Sigmoid colon (tissue), 7 donors: Measurements from ENCODE around the gene SMKR1. TPM values are rescaled to one million over a fixed set of nuclear protein-coding genes. Genes with fewer than 3 reads are reported as not detected.
"Not testable (repeated sequence)": the region's sequence is repeated elsewhere in the genome, so short reads cannot be mapped to it uniquely, and the experiment has no call there.

ENCODE experiments used
- DNase-seq: peaks from one replicate; pipeline ENCODE4 v3.0.0-alpha.2; 2019
- H3K27ac ChIP-seq, 4 donors: fragments of 200-600 bp; sonication (generic); one replicate each; pipeline ENCODE4 v1.5.1; 2016 to 2019; ENCODE audit warnings: mild to moderate bottlenecking in 1 of 4
- H3K27me3 ChIP-seq, 3 donors: fragments of 200-600 bp; sonication (generic); one replicate each; pipeline ENCODE4 v1.5.1; 2019; ENCODE audit warnings: mild to moderate bottlenecking in 1 of 3
- H3K36me3 ChIP-seq, 4 donors: fragments of 200-600 bp; sonication (generic); one replicate each; pipeline ENCODE4 v1.5.1; 2016 to 2019
- H3K4me1 ChIP-seq, 4 donors: fragments of 200-600 bp; sonication (generic); one replicate each; pipeline ENCODE4 v1.5.1; 2017 to 2019
- H3K4me3 ChIP-seq, 4 donors: fragments of 200-600 bp; sonication (generic); one replicate each; pipeline ENCODE4 v1.5.1; 2017 to 2019; ENCODE audit warnings: mild to moderate bottlenecking in 2 of 4, moderate library complexity in 1 of 4
- H3K9me3 ChIP-seq, 4 donors: fragments of 200-600 bp in 3 of 4; sonication (generic) in 3 of 4; one replicate each; pipeline versions ENCODE4 v1.5.1 to v1.6.1; 2013 to 2019
- EP300 ChIP-seq, 4 donors: sonication (generic); formaldehyde crosslinking; IDR thresholded peaks; one replicate each; pipeline ENCODE4 v1.6.1; 2017; ENCODE audit warnings: antibody characterized with exemption in 4 of 4
- POLR2A ChIP-seq, 2 donors: fragments of 450-650 bp; IDR thresholded peaks; one replicate each; pipeline ENCODE4 v1.6.1; 2016; ENCODE audit warnings: antibody characterized with exemption in 2 of 2, mild to moderate bottlenecking in 2 of 2, moderate library complexity in 2 of 2
- POLR2AphosphoS5 ChIP-seq, 4 donors: sonication (generic); formaldehyde crosslinking; IDR thresholded peaks; one replicate each; pipeline ENCODE4 v1.6.1; 2017; ENCODE audit warnings: antibody characterized with exemption in 4 of 4
- WGBS, 2 donors: extraction: QIAGEN DNeasy Blood & Tissue Kit; methylation state at CpG; one replicate each; pipeline ENCODE4 v1.1.7; 2013; 5-methylcytosine and 5-hydroxymethylcytosine counted together
- intact Hi-C: fragments of 100-400 bp; cut with DNase I; formaldehyde crosslinking; loops from one replicate; pipeline ENCODE4 v1.15.1; 2023
- polyA plus RNA-seq, 3 donors: library from polyadenylated mRNA; stranded (reverse); fragments of 200-250 nt; gene quantifications; one replicate each; pipeline ENCODE4 v1.2.3, GENCODE V29; 2013
- total RNA-seq, 4 donors: library from RNA; depleted of rRNA; stranded (reverse); fragments of >200 nt; gene quantifications; one replicate each; pipeline ENCODE4 v1.1.0, GENCODE V29; 2016
- TF ChIP-seq, protein P1 (sequence below), 4 experiments: fragments of 450-650 bp in 3 of 4; fragments of 200-600 bp in 1 of 4; IDR thresholded peaks; one replicate each; pipeline ENCODE4 v1.5.1; 2016 to 2019; ENCODE audit warnings: antibody characterized with exemption in 4 of 4, mild to moderate bottlenecking in 3 of 4, moderate library complexity in 2 of 4
- donor health status: healthy with polysubstance abuse.
- donor health status: Bipolar disorder and iron deficiency.
- donor health status: healthy.

The SMKR1 gene
- total and polyA plus RNA-seq, 7 donors: 0.45 TPM; not detected in 6

DNA sequence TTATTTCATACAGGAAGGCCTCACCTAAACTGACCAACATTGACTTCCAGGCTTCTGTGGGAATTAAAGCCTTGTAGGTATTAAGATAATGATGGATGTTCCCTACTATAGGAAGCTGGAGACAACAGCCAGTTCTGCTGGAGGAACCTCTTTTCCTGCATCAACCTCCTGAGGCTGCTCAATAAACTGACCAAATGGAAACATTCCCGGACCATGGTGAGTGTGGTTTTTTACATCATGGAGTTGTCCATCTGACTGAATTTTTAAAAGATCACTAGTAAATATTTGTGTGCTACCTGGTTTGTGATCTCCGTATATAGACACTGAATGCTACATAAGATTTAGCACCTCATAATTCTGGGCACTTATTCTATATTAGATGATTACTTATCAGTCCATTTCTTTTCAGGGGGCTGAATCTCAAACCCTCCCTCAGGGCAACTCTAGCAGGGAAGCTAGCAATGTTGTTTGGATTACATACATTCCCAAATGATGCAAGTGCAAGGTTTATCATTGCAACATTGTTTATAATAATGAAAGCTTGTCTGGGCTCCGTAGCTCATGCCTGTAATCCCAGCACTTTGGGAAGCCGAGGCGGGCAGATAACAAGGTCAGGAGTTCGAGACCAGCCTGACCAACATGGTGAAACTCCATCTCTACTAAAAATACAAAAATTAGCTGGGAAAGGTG is 21.5 kb upstream of the SMKR1 start:
- Histone ChIP-seq H3K27me3 (no peaks in the 10 kb centered on the region), H3K4me3 (no peak overlapping the region), H3K36me3 (no peaks in the 10 kb centered on the region), H3K4me1 (no peaks in the 10 kb centered on the region), H3K9me3 (no peaks in the 10 kb centered on the region), H3K27ac (no peak overlapping the region)
- 93% methylated on average over 6 of the region's 6 CpGs for WGBS, 2 donors
- TF ChIP-seq POLR2A (IDR thresholded peaks at IDR 0.05): no peak
- TF ChIP-seq, protein P1, sequence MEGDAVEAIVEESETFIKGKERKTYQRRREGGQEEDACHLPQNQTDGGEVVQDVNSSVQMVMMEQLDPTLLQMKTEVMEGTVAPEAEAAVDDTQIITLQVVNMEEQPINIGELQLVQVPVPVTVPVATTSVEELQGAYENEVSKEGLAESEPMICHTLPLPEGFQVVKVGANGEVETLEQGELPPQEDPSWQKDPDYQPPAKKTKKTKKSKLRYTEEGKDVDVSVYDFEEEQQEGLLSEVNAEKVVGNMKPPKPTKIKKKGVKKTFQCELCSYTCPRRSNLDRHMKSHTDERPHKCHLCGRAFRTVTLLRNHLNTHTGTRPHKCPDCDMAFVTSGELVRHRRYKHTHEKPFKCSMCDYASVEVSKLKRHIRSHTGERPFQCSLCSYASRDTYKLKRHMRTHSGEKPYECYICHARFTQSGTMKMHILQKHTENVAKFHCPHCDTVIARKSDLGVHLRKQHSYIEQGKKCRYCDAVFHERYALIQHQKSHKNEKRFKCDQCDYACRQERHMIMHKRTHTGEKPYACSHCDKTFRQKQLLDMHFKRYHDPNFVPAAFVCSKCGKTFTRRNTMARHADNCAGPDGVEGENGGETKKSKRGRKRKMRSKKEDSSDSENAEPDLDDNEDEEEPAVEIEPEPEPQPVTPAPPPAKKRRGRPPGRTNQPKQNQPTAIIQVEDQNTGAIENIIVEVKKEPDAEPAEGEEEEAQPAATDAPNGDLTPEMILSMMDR (IDR thresholded peaks at IDR 0.05): no peak
- DNase-seq: no peak
- intact Hi-C loops: no loop called here

DNA sequence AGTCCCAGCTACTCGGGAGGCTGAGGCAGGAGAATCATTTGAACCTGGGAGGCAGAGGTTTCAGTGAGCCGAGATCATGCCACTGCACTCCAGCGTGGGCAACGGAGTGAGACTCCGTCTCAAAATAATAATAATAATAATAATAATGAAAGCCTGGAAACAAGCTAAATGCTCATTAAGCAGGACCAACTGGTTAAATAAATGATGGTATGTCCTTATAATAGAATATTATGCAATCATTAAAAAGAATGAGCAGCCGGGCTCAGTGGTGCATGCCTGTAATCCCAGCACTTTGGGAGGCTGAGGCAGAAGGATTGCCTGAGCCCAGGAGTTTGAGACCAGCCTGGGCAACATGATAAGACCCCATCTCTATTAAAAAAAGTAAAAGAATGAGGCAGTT is 21.0 kb upstream of the SMKR1 start:
- DNase-seq, H3K4me3 ChIP-seq, H3K9me3 ChIP-seq, intact Hi-C loops, H3K4me1 ChIP-seq, H3K36me3 ChIP-seq, H3K27ac ChIP-seq, H3K27me3 ChIP-seq: not testable (repeated sequence)
- 97 to 99% methylated on average over 6 of the region's 6 CpGs for WGBS, 2 donors

DNA sequence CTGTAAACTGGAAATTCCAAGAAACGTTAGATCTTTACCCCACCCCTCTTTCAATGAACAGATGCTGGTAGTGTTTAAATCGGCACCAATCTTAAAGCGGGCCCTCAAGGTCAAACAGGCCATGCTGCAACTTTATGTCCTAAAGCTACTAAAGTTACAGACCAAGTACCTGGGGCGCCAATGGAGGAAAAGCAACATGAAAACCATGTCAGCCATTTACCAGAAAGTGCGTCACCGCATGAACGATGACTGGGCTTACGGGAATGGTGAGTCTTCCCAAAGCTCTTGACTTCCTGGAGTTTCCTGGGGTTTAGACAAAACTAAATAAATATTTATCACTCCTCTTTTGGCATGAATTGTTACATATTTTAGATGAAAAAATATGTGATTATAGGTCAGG is 19.6 kb upstream of the SMKR1 start:
- Histone ChIP-seq H3K27me3 (no peaks in the 10 kb centered on the region), H3K27ac (no peak overlapping the region), H3K4me1 (no peaks in the 10 kb centered on the region), H3K36me3 (no peaks in the 10 kb centered on the region), H3K4me3 (no peak overlapping the region), H3K9me3 (no peaks in the 10 kb centered on the region)
- 94 to 95% methylated on average over 8 of the region's 8 CpGs for WGBS, 2 donors
- intact Hi-C loops: no loop called here
- DNase-seq: no peak
- TF ChIP-seq, protein P1 (IDR thresholded peaks at IDR 0.05): no peak
- TF ChIP-seq POLR2A (IDR thresholded peaks at IDR 0.05) (no peak), EP300 (IDR thresholded peaks at IDR 0.05) (no peak), POLR2AphosphoS5 (IDR thresholded peaks at IDR 0.05) (no peak)

DNA sequence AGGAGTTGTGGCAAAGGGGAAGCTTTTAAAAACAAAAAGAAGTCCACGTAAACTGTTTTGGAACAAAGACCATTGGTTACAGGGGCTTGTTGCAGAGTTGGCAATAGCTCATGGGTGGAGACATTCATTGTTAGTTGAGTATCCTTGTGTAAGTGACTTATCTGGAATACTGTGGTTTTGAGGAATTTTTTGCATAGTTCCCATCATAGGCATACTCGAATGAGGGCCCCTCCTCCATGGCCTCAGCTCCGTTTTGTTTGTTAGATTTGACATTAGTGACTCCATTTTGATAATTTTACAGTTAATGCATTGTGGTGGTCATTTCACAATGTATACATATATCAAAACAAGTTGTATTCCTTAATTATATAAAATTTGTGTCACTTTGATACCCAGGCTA is 12.8 kb upstream of the SMKR1 start:
- no peaks in the 10 kb centered on the region for H3K4me1 ChIP-seq
- H3K27ac ChIP-seq: no peak overlapping the region
- H3K9me3 ChIP-seq: no peaks in the 10 kb centered on the region
- TF ChIP-seq EP300 (IDR thresholded peaks at IDR 0.05) (no peak), POLR2AphosphoS5 (IDR thresholded peaks at IDR 0.05) (no peak), POLR2A (IDR thresholded peaks at IDR 0.05) (no peak)
- TF ChIP-seq, protein P1 (IDR thresholded peaks at IDR 0.05): no peak
- no peaks in the 10 kb centered on the region for H3K27me3 ChIP-seq
- WGBS, 2 donors: 76 to 89% methylated on average over 3 of the region's 3 CpGs
- no peaks in the 10 kb centered on the region for H3K36me3 ChIP-seq
- DNase-seq: no peak
- no peak overlapping the region for H3K4me3 ChIP-seq
- intact Hi-C loops: no loop called here

DNA sequence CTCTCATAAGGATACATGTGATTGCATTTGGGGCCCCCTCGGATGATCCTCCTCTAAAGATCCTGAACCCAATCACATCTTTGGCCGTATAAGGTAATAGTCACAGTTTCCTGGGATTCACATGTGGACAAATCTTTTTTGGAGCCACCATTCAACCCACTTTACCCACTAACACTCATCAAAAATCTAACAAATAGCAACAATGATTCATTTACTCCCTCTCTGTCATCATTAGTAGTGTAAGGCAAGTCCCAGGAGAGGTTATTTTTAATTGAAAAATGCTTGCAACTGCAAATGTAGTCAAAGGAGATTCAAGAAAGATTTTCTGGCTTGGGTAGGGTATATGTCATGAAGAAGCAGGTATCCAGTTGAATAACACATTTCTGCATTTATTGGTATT is 9.9 kb upstream of the SMKR1 start:
- H3K36me3 ChIP-seq: no peaks in the 10 kb centered on the region
- H3K27ac ChIP-seq: no peak overlapping the region
- TF ChIP-seq EP300 (IDR thresholded peaks at IDR 0.05) (no peak), POLR2AphosphoS5 (IDR thresholded peaks at IDR 0.05) (no peak), POLR2A (IDR thresholded peaks at IDR 0.05) (no peak)
- TF ChIP-seq, protein P1 (IDR thresholded peaks at IDR 0.05): no peak

More for the DNA sequence above, 9.9 kb upstream of the SMKR1 start:
- Histone ChIP-seq H3K27me3 (no peaks in the 10 kb centered on the region), H3K4me3 (no peak overlapping the region), H3K4me1 (no peaks in the 10 kb centered on the region), H3K9me3 (no peaks in the 10 kb centered on the region)
- 86 to 88% methylated on average over 2 of the region's 2 CpGs for WGBS, 2 donors
- intact Hi-C loops: no loop called here
- no peak for DNase-seq
